Activated B cell treated with CpG ODN at 0.5 μM for 24 hours (primary cell): ENCODE data around the gene CTAG1A. TPM values are rescaled to one million over a fixed set of nuclear protein-coding genes. Genes with fewer than 3 reads are reported as not detected.

ENCODE experiments used
- ATAC-seq: fragments of 200-7000 bp; cut with Tn5 transposase; one replicate; pipeline ENCODE4 v1.10.0; 2021; ENCODE audit warnings: low read depth, mild to moderate bottlenecking, moderate library complexity
- CTCF ChIA-PET: fragments of 350-600 bp; sonication (Branson Sonifier 250); formaldehyde crosslinking; loops from one replicate; lab custom pipeline; 2021; ENCODE audit warnings: antibody characterized with exemption; lab: Charles Lee
- POLR2A ChIA-PET: fragments of 350-600 bp; sonication (Branson Sonifier 250); formaldehyde crosslinking; loops from one replicate; lab custom pipeline; 2021; ENCODE audit warnings: antibody characterized with exemption; lab: Charles Lee
- DNase-seq: peaks from one replicate; pipeline ENCODE4 v3.0.0; 2022
- H3K27ac Mint-ChIP-seq: one replicate; pipeline ENCODE4 v1.8.0; 2020; ENCODE audit warnings: mixed read lengths
- H3K27me3 Mint-ChIP-seq: one replicate; pipeline ENCODE4 v1.8.0; 2021; ENCODE audit warnings: mixed read lengths
- H3K36me3 Mint-ChIP-seq: one replicate; pipeline ENCODE4 v1.8.0; 2021; ENCODE audit warnings: low read depth, mixed read lengths
- H3K4me1 Mint-ChIP-seq: one replicate; pipeline ENCODE4 v1.8.0; 2021; ENCODE audit warnings: mixed read lengths
- H3K4me3 Mint-ChIP-seq: one replicate; pipeline ENCODE4 v1.8.0; 2020; ENCODE audit warnings: mild to moderate bottlenecking, mixed read lengths
- H3K9me3 Mint-ChIP-seq: one replicate; pipeline ENCODE4 v1.8.0; 2020; ENCODE audit warnings: mixed read lengths
- intact Hi-C: fragments of 100-400 bp; cut with micrococcal nuclease; formaldehyde crosslinking; loops from one replicate; pipeline ENCODE4 v1.15.1; 2024
- total RNA-seq: library from RNA; stranded (reverse); gene quantifications from 2 replicates; pipeline ENCODE4 v1.2.3, GENCODE V29; 2022
- TF ChIP-seq, protein P1 (sequence below): fragments of 200-600 bp; IDR thresholded peaks from one replicate; pipeline ENCODE4 v1.8.0; 2022; ENCODE audit warnings: antibody characterized with exemption, mild to moderate bottlenecking

The CTAG1A gene
- total RNA-seq, 1 donor from 2014 or later = not detected

DNA sequence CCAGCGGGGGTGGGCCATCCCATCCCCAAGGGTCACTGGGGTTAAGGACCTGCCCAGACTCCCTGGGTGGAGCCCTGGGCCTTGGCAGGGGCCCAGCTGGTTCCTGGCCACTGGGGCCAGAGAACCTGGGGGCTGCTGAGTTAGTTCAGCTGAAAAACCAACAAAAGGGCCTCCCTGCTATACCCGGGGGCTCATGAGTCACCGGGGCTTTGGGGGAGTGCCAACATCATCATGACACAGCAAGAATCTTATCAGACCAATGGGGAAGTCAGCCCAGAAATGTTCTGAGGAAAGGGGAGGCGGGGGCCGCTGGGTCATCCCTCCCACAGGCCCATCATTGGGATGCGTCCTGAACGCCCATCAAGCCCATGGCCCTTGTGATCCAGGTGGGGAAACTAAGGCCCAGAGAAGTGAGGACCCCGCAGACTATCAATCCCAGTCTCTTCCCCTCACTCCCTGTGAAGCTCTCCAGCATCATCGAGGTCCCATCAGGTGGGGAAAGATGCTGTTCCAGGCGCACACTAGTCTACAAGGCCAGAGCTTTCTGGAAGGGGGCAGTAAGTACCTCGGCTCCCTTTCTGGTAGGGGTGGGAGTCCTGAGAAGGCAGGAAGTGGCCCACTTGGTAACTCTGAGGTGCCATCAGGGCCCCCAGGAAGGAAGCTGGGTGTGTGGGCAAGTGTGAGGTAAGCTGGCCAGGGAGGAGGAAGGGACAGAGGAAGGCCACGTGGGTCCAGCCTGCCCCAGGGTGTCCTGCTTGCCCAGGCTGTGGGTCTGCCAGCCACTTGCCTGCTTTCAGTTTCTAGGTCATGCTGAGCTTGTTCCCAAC, 42.8 kb upstream of the CTAG1A start:
- H3K9me3 Mint-ChIP-seq = no peaks in the 10 kb centered on the region
- POLR2A ChIA-PET = interaction anchor here (0.8 to 4.2 kb wide), 5 partner anchors 26 to 571 kb away, joined by 3 to 20 read pairs (median 3); partner anchors contain the start of genes FAM3A, HCFC1 and RPL10
- H3K4me1 Mint-ChIP-seq = peaks cover 35% of the 10 kb centered on the region
- TF ChIP-seq, protein P1, sequence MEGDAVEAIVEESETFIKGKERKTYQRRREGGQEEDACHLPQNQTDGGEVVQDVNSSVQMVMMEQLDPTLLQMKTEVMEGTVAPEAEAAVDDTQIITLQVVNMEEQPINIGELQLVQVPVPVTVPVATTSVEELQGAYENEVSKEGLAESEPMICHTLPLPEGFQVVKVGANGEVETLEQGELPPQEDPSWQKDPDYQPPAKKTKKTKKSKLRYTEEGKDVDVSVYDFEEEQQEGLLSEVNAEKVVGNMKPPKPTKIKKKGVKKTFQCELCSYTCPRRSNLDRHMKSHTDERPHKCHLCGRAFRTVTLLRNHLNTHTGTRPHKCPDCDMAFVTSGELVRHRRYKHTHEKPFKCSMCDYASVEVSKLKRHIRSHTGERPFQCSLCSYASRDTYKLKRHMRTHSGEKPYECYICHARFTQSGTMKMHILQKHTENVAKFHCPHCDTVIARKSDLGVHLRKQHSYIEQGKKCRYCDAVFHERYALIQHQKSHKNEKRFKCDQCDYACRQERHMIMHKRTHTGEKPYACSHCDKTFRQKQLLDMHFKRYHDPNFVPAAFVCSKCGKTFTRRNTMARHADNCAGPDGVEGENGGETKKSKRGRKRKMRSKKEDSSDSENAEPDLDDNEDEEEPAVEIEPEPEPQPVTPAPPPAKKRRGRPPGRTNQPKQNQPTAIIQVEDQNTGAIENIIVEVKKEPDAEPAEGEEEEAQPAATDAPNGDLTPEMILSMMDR = no peak
- ATAC-seq (peak; percentile 11), DNase-seq (no peak)
- intact Hi-C loops = no loop called here
- H3K27ac Mint-ChIP-seq = peak overlapping the region; percentile 91
- H3K4me3 Mint-ChIP-seq = peak overlapping the region; percentile 73
- H3K36me3 Mint-ChIP-seq = peaks cover 13% of the 10 kb centered on the region
- CTCF ChIA-PET = interaction anchor here (0.8 to 2.2 kb wide), 3 partner anchors 15 to 1600 kb away, joined by 3 to 6 read pairs (median 4); partner anchors contain the start of gene FLNA
- no peaks in the 10 kb centered on the region for H3K27me3 Mint-ChIP-seq

DNA sequence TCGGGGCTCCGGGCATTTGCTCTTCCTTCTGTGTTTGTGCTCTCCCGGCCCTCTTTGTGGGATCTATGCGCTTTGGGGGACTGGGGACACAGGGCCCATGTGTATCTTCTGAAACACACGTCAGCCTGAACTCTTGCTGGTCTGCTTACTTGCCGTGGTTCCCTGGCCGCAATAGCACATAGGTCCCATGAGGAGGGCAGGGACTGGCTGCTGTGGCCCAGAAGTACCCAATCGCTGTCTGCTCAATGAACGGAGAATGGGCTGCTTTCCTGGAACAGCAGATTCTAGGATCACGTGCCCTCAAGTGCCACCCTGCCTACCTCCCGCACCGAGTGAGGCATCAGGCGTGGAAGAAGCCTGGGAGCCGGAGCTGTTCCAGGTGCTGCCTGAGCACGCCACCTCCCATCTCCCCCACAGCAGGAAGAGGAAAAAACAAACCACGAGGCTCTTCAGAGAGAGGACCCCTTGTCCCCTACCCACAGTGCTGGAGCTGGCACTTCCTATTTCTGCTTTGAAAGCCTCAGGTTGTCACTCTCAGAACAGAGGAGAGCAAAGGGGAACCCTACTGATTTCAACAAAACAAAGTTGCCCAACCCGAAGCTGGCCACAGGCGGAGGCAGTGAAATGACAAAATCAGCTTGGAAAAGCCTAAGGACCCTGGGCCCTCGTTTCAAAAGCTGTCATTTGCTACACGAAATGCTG, 42.1 kb upstream of the CTAG1A start:
- ChIA-PET POLR2A (interaction anchor here (0.7 to 4.2 kb wide), 8 partner anchors 27 to 784 kb away, joined by 3 to 20 read pairs (median 3); partner anchors contain the start of genes FAM3A, HCFC1 and RPL10), CTCF (interaction anchor here (0.8 to 2.2 kb wide), 3 partner anchors 16 to 1601 kb away, joined by 3 to 6 read pairs (median 4); partner anchors contain the start of gene FLNA)
- Mint-ChIP-seq H3K36me3 (peaks cover 14% of the 10 kb centered on the region), H3K27ac (peak overlapping the region; percentile 91), H3K4me1 (peaks cover 35% of the 10 kb centered on the region), H3K27me3 (no peaks in the 10 kb centered on the region), H3K9me3 (no peaks in the 10 kb centered on the region), H3K4me3 (peak overlapping the region; percentile 73)
- no peak for ATAC-seq
- DNase-seq = no peak
- TF ChIP-seq, protein P1 = no peak
- intact Hi-C loops = no loop called here

DNA sequence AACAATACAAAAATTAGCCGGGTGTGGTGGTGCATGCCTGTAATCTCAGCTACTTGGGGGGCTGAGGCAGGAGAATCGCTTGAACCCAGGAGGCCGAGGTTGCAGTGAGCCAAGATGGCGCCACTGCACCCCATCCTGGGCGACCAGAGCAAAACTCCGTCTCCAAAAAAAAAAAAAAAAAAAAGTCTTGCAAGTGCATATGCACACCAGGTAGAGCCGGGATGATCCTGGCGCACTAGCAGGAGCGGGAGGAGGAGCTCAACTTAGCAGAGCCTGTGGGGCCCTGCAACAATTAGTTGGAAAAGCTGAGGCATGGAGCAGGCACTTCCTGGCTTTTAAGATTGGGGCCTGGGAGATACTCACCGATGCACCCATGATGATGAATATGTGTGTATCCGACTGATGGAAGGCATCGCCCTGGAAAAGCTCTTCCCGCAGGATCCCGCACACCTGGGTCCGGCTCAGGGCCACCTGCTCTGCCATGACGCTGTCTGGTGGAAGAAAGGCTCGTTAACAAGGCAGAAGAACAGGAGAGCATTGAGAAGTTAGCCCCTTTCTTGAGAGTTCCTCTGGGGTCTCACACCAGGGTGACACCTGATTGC, 39.2 kb upstream of the CTAG1A start:
- no peak for ATAC-seq
- Mint-ChIP-seq H3K27ac (no peak overlapping the region), H3K4me3 (peak overlapping the region; percentile 78), H3K27me3 (no peaks in the 10 kb centered on the region), H3K9me3 (no peaks in the 10 kb centered on the region), H3K4me1 (peaks cover 54% of the 10 kb centered on the region), H3K36me3 (peaks cover 20% of the 10 kb centered on the region)
- TF ChIP-seq, protein P1 = no peak
- intact Hi-C loops = no loop called here
- ChIA-PET CTCF (no interaction called here), POLR2A (interaction anchor here (0.6 to 1.1 kb wide), 4 partner anchors 149 to 751 kb away, joined by 3 to 14 read pairs (median 8); partner anchors contain the start of genes IDH3G and SSR4)
- DNase-seq = no peak

DNA sequence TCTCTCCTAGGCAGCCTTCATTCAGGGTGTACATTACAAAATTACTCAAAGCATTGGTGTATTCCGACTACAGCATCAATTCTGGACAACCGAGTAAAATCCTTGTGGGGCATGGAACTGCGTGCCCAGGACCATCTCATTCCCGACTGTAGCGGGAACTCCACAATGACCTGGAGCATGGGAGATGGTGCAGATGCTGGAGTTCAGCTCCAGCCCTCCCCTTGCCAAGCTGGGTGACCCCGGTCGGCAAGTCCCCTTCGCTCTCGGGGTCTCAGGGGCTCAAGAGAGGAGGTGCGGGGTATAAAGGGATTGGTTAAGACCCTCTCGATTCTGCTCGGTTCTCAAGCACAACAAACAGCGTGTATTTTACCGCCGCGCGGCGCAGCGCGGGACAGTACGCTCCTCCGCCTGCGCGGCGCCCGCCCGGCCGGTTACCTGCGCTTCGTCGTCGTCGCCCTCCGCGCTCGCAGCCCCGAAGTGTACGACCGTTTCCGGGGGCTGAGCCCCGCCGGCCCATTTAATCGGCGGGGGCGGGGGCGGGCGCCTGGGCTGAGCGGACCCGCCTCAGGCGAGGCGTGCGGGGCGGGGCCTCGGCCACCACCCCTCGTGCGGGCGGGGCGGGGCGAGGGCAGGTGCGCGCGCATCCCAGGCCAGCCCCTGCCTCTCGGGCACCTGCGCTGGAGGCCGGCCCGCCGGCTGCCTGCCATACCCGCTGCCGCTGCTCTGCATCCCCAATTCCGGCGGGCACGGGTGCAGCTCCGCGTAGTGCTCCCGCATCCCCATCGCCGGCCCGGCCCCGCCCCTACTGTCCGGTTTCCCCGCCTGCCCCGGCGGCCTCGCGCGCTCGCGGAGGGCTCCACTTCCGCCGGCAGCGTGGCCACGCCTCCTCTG, 38.3 kb upstream of the CTAG1A start, which contains the start of gene G6PD:
TSS of gene G6PD (minus strand) at position 493 of the 891 bp plus-strand sequence. CDS start 691 bp downstream, outside the sequence.
- DNase-seq (peak; percentile 83), ATAC-seq (peak; percentile 68)
- Mint-ChIP-seq H3K36me3 (peaks cover 21% of the 10 kb centered on the region), H3K27ac (peak within 1 kb of the TSS; percentile 95), H3K9me3 (no peaks in the 10 kb centered on the region), H3K4me1 (peaks cover 52% of the 10 kb centered on the region), H3K27me3 (no peaks in the 10 kb centered on the region), H3K4me3 (peak within 1 kb of the TSS; percentile 86)
- intact Hi-C loops = loop anchor here (1.0 kb wide), 3 partner anchors 30 to 216 kb away; partner anchors contain the start of genes DKC1 and FAM3A
- CTCF ChIA-PET = no interaction called here
- TF ChIP-seq, protein P1 = no peak
- POLR2A ChIA-PET = interaction anchor here (0.7 to 2.0 kb wide), 12 partner anchors 135 to 752 kb away, joined by 3 to 13 read pairs (median 4); partner anchors contain the start of genes DKC1, IDH3G, RPL10 and SSR4
